Mesothelial cell of epicardium (in vitro differentiated cells): Measurements from ENCODE around the gene CBFA2T2. TPM values are rescaled to one million over a fixed set of nuclear protein-coding genes. Genes with fewer than 3 reads are reported as not detected.
"Not testable (repeated sequence)": the region's sequence is repeated elsewhere in the genome, so short reads cannot be mapped to it uniquely, and the experiment has no call there.

ENCODE experiments used
- DNase-seq, 2 experiments: peaks; one replicate each; pipeline ENCODE4 v3.0.0; 2021; ENCODE audit warnings: low spot score in 2 of 2; ENCODE audit not compliant: unreplicated experiment in 2 of 2
- H3K27ac Mint-ChIP-seq: 2 replicates; pipeline ENCODE4 v1.8.0; 2021; ENCODE audit warnings: mixed read lengths
- H3K27me3 Mint-ChIP-seq: 2 replicates; pipeline ENCODE4 v1.8.0; 2021; ENCODE audit warnings: low read depth, mixed read lengths
- H3K36me3 Mint-ChIP-seq: 2 replicates; pipeline ENCODE4 v1.8.0; 2021; ENCODE audit warnings: mixed read lengths
- H3K4me1 Mint-ChIP-seq: 2 replicates; pipeline ENCODE4 v1.8.0; 2021; ENCODE audit warnings: mixed read lengths
- H3K4me3 Mint-ChIP-seq: 2 replicates; pipeline ENCODE4 v1.8.0; 2021; ENCODE audit warnings: mild to moderate bottlenecking, moderate library complexity, mixed read lengths
- H3K9me3 Mint-ChIP-seq: 2 replicates; pipeline ENCODE4 v1.8.0; 2021; ENCODE audit warnings: mixed read lengths
- total RNA-seq: library from RNA; stranded (reverse); gene quantifications from 3 replicates; pipeline ENCODE4 v1.2.1, GENCODE V29; 2021
- TF ChIP-seq, protein P1 (sequence below): fragments of 200-600 bp; sonication (generic); IDR thresholded peaks from one replicate; pipeline ENCODE4 v1.5.0; 2021; ENCODE audit warnings: antibody characterized with exemption; ENCODE audit not compliant: unreplicated experiment

Gene CBFA2T2
- total RNA-seq, 1 donor from 2014 or later, result 47.2 TPM

DNA sequence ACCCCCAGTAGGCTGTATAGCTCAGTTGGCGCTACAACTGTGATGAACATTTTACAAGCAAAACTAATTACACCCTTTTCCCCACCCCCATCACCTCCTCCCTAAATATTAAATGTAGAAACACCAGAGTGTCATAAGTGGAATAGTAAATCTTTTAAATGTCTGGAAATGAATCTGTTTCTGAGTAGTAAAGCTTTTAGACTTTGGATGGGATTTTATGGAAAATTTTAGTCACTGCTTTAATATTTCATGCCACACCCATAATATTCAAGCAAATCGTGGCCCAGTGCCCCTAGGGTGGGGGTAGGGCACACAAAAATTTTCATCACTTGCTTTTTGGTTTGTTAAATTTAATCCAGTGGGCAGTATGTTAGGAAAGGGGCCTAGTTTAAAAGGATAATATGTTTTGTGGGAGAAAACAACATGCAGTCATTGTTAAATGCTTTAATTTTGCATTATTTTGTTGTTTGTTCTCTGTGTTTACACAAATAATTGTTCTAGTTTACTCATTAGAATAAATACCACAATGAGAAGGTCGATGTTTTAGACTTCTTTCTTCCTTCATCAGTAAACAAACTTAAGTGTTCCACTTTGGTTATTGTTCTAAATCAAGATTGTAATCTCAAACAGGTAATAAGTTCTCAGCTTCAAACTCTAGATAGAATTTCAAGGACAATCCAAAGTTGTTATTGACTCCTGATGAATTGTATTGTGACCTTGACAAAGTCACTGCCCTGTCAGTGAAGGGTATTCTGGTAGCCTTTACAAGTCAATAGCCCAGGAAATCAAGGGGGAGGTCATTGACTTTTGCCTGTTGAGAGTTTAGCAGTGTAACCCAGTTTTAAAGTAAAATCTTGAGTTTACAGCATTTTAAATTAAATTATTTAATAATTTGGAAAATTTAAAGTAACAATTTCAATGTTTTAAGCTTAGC, 79.2 kb downstream of the CBFA2T2 start:
- H3K27me3 Mint-ChIP-seq, result no peaks in the 10 kb centered on the region
- H3K4me3 Mint-ChIP-seq, result no peak overlapping the region
- TF ChIP-seq, protein P1, sequence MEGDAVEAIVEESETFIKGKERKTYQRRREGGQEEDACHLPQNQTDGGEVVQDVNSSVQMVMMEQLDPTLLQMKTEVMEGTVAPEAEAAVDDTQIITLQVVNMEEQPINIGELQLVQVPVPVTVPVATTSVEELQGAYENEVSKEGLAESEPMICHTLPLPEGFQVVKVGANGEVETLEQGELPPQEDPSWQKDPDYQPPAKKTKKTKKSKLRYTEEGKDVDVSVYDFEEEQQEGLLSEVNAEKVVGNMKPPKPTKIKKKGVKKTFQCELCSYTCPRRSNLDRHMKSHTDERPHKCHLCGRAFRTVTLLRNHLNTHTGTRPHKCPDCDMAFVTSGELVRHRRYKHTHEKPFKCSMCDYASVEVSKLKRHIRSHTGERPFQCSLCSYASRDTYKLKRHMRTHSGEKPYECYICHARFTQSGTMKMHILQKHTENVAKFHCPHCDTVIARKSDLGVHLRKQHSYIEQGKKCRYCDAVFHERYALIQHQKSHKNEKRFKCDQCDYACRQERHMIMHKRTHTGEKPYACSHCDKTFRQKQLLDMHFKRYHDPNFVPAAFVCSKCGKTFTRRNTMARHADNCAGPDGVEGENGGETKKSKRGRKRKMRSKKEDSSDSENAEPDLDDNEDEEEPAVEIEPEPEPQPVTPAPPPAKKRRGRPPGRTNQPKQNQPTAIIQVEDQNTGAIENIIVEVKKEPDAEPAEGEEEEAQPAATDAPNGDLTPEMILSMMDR, result no peak
- H3K27ac Mint-ChIP-seq, result peak overlapping the region; percentile 79
- no peak for DNase-seq
- H3K36me3 Mint-ChIP-seq, result no peaks in the 10 kb centered on the region
- no peaks in the 10 kb centered on the region for H3K9me3 Mint-ChIP-seq
- peaks cover 39% of the 10 kb centered on the region for H3K4me1 Mint-ChIP-seq

DNA sequence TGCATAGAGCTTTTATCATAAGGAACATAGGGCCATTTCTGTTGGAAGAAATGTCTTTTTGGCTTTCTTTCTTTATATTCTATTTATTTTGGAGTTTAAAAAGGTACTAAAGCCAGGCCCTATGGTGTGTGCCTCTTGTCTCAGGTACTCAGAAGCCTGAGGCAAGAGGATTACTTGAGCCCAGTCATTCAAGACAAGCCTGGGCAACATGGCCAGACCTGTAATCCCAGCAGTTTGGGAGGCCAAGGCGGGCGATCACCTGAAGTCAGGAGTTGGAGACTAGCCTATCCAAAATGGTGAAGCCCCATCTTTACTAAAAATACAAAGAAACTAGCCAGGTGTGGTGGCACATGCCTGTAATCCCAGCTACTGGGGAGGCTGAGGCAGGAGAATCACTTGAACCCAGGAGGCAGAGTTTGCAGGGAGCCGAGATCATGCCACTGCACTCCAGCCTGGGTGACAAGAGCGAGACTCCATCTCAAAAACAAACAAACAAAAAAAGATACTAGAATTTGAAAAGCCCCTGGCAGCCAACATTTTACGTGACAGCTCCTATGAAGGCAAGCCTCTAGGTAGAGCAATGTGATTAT, 80.0 kb downstream of the CBFA2T2 start:
- H3K4me3 Mint-ChIP-seq, result no peak overlapping the region
- no peaks in the 10 kb centered on the region for H3K27me3 Mint-ChIP-seq
- TF ChIP-seq, protein P1, result no peak
- no peaks in the 10 kb centered on the region for H3K36me3 Mint-ChIP-seq
- no peaks in the 10 kb centered on the region for H3K9me3 Mint-ChIP-seq
- no peak for DNase-seq
- H3K4me1 Mint-ChIP-seq, result peaks cover 42% of the 10 kb centered on the region
- peak overlapping the region; percentile 44 for H3K27ac Mint-ChIP-seq

DNA sequence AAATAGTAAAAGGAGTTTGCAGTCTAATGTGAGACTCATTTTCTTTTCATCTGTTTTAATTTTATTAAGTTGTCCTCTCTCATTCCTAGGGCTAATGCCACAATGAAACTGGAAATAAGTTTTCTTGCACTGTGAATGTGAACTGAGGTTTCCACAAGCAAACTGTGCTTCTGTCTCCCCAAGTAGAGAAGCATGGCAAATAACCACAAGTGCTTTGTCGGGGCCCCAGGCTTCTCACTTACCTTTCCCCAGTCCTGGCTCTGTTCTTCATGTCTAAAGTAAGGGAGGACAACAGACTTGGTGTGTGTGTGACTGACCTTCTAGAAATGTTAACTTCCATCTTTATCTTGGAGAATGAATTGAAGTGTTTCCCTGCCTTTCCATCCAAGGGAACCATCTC, 80.8 kb downstream of the CBFA2T2 start:
- TF ChIP-seq, protein P1, result no peak
- H3K27me3 Mint-ChIP-seq, result no peaks in the 10 kb centered on the region
- no peak for DNase-seq
- H3K9me3 Mint-ChIP-seq, result no peaks in the 10 kb centered on the region
- no peak overlapping the region for H3K4me3 Mint-ChIP-seq
- no peaks in the 10 kb centered on the region for H3K36me3 Mint-ChIP-seq
- peaks cover 46% of the 10 kb centered on the region for H3K4me1 Mint-ChIP-seq
- H3K27ac Mint-ChIP-seq, result peak overlapping the region; percentile 44

DNA sequence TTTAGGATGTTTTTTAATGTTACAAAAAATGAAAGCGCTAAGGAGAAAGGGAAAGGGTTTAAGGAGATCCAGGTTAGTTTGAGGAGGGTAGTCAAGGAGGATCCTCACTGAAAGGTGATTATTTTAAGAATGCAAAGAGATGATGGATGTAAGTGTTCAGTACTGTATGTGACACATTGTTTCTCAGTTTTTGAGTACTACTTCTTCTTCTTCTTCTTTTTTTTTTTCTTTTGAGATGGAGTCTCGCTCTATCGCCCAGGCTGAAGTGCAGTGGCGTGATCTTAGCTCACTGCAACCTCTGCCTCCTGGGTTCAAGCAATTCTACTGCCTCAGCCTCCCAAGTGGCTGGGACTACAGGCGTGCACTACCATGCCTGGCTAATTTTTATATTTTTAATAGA, 83.4 kb downstream of the CBFA2T2 start:
- peaks cover 50% of the 10 kb centered on the region for H3K4me1 Mint-ChIP-seq
- not testable (repeated sequence) for H3K27me3 Mint-ChIP-seq, H3K27ac Mint-ChIP-seq, H3K4me3 Mint-ChIP-seq, DNase-seq, H3K9me3 Mint-ChIP-seq, H3K36me3 Mint-ChIP-seq

DNA sequence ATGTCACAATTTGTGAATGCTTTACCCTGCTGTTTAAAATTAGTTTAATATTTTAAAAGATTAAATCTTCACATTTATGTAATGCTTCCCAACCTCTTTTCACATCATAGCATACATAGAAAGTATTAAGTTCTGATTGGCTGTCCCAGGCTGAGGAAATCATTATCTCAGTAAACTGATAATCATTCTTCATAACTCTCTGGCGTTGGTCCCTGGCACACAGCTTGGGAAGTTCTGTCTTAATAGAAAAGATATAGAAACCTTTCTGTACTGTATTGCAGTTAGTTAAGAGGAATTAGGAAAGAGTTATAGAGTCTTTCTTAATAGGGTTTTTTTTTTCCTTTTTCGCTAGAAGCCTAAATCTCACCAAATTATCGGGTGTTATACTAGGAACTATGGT, 85.4 kb downstream of the CBFA2T2 start:
- TF ChIP-seq, protein P1, result no peak
- Mint-ChIP-seq H3K9me3 (no peaks in the 10 kb centered on the region), H3K36me3 (no peaks in the 10 kb centered on the region), H3K4me3 (no peak overlapping the region), H3K27ac (peak overlapping the region; percentile 61), H3K27me3 (no peaks in the 10 kb centered on the region), H3K4me1 (peaks cover 38% of the 10 kb centered on the region)
- no peak for DNase-seq
